Ramos (cell line): Measurements from ENCODE around the gene ZNF708.
"Not testable (repeated sequence)": the region's sequence is repeated elsewhere in the genome, so short reads cannot be mapped to it uniquely, and the experiment has no call there.

Experiments used
- in situ Hi-C: fragments of 300-500 bp; cut with MboI; formaldehyde crosslinking; loops from one replicate; pipeline ENCODE4 v1.14.3; 2022; ENCODE audit warnings: low sequenced_read_pairs; ENCODE audit not compliant: unreplicated experiment

ZNF708 gene

DNA sequence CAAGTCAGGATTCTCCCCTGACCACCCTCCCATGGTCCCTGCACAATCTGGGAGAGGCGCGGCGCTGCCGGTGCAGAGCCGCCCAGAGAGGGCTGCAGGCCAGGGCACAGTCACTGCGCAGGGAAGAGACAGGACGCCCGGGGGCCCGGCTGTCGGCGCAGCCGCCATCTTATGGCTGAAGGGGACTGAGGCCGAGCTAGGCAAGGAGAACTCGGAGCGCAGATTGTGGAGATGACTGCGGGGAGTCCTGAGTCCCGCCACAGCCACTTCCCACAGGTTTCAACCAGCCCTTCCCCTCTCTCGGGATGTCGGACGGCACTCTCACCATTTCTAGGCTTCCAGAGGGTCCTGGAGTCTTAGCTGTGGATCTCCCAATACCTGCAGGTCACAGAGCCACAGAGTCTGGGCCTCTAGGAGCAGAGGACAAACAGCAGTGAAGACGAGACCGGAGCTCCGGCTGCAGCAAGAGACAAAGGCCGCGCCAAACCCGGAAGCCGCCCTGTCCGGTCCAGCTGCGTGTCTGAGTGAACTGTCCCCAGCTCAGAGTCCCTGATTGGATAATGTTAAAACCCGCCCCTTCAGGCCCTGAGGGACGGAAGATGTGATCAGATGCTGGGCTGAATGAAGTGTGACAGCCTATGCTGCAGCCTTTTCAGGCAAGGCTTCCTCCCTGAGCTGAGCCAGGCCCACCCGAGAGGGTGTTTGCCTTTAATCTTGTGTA is at the start of gene ZNF708:
ZNF708 (minus strand) TSS at position 526 of the 721 bp plus-strand sequence; CDS start at position 328, 198 bp downstream.
- in situ Hi-C loops, result no loop called here

DNA sequence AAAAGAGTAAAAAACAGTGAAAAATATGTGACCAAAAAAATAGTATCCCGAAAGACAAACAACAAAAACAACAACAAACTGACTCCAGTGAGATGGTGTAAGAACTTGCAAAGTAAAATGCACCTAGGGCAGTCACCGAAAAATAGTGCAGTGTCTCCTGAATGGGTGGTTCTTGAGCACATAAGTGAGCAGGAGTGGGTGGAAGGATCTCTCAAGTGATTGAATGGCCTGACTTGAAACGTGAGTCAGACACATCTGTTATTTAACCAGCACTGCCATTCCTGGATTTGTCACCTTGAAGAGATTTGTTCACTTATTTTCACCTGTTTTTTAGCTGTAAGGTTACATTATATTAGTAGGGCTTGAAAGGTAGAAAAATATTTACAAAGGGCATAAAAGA is 33.1 kb upstream of the ZNF708 start:
- in situ Hi-C loops, result no loop called here

DNA sequence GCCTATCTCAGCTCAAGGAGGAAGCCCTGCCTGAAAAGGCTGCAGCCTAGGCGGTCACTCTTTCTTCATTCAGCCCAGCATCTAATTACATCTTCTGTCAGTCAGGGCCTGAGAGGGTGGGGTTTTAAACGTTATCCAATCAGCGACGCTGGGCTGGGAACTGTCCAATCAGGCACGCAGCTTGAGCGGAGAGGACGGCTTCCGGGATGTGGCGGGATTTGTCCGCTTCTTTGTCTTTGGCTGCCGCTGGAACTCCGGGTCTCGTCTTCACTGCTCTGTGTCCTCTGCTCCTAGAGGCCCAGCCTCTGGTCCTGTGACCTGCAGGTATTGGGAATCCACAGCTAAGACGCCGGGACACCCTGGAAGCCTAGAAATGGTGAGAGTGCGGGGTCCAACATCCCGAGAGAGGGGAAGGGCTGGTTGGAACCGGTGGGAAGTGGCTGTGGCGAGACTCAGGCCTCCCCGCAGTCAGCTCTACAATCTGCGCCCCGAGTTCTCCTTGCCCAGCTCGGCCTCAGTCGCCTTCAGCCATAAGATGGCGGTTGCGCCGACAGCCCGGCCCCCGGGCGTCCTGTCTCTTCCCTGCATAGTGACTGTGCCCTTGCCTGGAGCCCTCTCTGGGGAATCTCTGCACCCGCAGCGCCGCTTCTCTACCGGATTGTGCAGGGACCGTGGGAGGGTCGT is 29.7 kb upstream of the ZNF708 start, which contains the start of gene ZNF738:
ZNF738 (plus strand) TSS at position 233 of the 684 bp plus-strand sequence; CDS start at position 374, 141 bp downstream.
- in situ Hi-C loops, result no loop called here

DNA sequence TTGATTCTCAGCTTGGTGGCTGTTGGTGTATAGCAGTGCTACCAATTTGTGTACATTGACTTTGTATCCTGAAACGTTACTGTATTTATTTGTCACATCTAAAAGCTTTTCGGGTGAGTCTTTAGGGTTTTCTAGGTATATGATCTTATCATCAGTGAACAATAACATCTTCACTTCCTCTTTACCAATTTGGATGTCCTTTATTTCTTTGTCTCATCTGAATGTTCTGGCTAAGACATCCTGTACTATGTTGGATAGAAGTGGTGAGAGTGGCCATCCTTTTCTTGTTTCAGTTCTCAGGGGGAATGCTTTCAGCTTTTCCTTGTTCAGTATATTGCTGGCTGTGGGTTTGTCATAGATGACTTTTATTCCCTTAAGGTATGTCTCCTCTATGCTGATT is 23.6 kb upstream of the ZNF708 start:
- in situ Hi-C loops, result no loop called here

DNA sequence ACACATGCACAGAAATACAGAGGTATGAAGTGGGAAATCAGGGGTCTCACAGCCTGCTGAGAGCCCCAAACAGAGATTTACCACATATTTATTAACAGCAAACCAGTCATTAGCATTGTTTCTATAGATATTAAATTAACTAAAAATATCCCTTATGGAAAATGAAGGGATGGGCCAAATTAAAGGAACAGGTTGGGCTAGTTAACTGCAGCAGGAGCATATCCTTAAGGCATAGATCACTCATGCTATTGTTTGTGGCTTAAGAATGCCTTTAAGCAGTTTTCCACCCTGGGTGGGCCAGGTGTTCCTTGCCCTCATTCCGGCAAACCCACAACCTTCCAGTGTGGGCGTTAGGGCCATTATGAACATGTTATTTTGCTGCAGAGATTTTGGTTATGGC is 15.6 kb upstream of the ZNF708 start:
- in situ Hi-C loops, result not testable (repeated sequence)

DNA sequence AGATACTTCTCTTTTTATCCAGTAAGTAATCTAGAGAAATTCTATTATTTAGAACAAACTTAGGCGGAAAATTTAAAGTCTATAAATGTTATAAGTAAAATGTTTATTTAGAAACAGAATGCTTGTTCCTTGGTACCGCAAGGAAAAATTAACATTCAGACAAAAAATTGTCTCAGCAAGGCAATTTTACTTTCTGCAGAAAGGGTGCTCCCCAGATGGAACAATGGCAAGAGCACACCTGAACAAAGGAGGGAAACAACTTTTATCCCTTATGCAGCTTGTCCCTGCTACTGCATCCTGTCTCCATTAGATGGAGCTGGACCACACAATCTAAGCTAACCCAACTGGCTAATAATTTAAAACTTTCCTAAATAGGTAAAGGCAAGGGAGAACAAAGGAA is 6.5 kb upstream of the ZNF708 start:
- in situ Hi-C loops, result no loop called here

DNA sequence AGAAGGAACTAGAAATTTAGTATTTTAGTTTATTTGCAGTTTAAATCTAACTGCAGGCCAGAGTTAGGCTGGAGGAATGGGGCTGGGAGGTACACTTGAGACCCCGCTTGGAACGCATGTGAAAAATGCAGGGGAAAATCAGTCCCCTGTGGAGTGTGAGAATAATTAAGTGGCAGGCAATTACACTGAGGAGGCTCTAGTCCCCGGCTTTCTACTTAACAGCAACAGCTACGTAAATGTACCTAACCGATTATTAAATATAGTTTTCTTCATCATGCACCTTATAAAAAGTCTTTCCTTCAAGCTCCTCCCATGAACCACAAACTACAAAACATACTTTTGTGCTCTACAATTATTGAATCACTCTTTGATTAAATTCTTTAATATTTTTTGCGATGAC is 804 bp downstream of the ZNF708 start:
- in situ Hi-C loops, result no loop called here

DNA sequence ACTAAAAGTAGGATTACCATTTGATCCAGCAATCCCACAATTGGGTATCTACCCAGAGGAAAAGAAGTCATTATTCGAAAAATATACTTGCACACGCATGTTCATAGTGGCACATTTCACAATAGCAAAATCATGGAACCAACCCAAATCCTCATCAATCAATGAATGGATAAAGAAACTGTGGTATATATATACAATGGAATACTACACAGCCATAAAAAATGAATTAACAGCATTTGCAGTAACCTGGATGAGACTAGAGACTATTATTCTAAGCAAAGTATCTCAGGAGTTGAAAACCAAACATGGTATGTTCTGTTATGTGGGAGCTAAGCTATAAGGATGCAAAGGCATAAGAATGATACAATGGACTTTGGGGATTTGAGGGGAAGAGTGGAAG is 3.0 kb downstream of the ZNF708 start:
- in situ Hi-C loops, result no loop called here

DNA sequence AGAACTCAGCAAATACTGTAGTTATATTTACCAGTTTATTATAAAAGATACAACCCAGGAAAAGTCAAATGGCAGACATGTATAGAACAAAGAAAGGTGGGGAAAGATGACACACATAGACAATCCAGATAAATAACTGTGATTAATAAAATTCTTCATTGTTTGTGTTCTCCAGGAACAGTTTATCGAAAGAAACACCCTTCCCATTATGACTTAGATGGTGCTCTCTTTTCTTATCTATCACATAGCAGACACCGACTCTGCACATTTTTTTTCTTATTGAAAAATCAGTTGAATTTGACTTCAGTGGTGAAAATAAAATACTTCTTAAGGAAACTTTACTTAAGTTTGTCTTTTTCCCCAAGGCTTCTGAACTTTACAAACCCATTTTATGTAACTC is 6.2 kb downstream of the ZNF708 start:
- in situ Hi-C loops, result no loop called here

DNA sequence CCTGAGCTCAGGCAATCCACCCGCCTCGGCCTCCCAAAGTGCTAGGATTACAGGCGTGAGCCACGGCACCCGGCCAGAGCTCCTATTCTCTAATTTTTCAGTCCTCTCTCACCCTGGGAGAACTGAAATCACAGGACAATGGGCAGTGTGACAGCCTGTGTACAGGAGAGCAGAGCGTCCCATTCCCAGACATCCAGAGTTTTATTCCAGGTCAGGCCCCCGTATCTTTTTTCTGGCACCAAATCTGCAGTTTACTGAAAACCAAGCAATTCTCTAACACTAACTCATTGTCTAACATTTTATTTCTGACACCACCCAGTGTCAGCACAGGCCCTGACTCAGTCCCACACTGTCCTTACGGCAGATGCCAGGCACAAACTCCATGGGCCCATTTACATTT is 6.7 kb downstream of the ZNF708 start:
- in situ Hi-C loops, result no loop called here

DNA sequence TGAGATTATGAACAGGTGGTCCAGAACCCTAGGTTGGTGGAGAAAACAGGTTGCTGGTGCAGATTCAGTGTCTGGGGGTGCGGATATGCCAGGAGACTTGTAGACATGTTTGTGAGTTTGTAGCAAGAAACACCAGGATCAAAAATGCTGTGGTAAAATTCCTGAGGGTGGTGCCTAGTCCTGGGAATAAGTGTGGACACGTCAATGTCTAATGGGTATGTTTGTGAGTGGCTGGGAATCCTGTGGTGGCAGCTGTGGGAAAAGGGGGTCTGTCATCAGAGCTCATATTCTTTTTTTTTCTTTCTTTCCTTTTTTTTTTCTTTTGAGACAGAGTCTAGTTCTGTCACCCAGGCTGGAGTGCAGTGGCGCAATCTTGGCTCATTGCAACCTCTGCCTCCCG is 7.2 kb downstream of the ZNF708 start:
- in situ Hi-C loops, result no loop called here

DNA sequence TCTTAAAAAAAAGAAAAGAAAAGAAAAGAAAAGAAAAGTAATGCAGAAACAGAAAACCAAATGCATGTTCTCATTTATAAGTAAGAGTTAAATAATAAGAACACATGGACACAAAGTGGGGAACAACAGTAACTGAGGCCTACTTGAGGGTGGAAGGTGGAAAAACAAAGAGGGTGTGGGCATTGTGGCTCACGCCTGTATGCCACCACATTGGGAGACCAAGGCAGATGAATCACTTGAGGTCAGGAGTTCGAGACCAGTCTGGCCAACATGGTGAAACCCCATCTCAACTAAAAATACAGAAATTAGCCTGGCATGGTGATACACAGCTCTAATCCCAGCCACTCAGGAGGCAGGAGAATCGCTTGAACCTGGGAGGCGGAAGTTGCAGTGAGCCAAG is 8.1 kb downstream of the ZNF708 start:
- in situ Hi-C loops, result no loop called here

DNA sequence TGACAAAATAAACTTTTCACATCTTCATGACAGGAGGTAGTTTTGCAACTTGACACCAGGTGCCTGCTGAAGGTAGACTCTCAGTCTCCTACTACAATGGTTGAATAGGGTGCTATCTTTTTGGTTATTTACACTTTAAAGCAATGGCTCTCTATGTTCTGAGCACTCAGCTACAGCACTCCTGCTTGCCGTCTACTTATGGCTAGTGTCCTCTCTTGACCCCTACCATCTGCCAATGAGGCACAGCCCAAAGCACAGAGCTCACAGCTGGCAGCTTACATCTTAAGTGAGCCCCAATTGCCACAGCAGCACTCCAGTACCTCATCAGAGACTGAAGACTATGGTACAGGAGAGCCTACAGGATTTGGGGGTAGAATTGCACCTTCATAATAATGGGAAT is 11.4 kb downstream of the ZNF708 start:
- in situ Hi-C loops, result no loop called here

DNA sequence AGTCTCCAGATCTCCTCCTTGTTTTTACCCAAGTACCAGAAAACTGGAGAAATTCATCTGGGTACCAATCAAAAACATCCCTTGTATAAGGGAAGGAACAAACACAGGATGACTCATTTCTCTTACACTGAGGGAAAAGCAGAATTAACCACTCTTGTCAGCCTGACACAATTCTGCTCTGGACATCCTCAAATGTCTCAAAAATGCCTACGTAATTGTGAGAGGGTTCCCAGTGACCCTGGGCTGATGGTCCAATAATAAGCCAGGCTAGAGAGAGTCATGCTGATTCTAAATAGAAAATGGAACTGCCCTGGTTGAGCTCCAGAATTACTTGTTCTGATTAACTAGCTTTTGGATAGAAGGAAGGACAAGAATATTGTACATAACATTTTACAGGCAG is 14.5 kb downstream of the ZNF708 start:
- in situ Hi-C loops, result no loop called here

DNA sequence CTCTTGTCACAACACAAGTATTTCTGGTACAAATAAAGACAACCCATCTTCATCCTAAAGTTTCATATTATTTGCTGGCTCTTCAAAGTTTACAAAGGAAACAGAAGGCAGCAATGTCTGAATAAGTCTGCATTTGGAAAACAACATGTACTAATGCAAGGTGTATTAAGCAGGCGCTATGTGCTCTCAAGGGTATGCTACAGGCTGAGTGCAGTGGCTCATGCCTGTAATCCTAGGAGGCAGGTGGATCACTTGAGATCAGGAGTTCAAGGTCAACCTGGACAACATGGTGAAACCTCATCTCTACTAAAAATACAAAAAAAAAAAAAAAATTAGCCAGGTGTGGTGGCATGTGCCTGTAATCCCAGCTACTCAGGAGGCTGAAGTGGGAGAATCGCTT is 16.4 kb downstream of the ZNF708 start:
- in situ Hi-C loops, result not testable (repeated sequence)

DNA sequence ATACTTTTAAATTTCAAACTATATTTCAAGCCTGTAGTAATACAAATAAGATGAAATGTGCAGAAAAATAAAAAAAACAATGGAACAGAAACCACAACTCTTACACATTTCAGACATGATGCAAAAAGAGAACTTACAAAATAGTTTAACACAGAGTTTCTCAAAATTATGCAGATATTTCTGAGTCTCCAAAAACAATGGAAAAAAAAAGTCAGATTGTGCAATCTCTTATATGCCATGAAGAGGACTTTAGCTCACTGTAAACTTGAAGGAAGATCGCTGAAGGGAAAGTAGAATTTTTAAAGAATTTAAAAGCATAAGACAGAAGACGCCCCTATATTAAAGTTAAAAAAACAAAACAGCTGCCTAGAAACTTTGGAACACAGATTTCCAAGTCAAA is 20.4 kb downstream of the ZNF708 start:
- in situ Hi-C loops, result no loop called here

DNA sequence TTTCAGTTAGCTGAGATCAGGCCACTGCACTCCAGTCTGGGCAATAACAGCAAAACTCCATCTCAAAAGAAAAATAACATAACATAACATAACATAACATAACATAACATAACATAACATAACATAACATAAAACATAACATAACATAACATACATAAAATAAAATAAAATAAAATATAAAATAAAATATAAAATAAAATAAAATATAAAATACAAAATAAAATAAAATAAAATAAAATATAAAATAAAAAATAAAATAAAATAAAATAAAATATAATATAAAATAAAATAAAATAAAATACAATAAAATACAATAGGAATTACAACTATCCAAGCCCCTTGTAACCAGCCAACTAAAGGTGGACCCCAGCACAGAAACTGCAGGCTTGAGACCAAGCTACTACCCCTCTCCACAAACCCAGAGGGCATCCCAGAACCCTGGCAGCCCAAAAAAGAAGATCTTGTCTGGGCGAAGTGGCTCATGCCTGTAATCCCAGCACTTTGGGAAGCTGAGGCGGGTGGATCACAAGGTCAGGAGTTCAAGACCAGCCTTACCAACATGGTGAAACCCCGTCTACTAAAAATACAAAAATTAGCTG is 22.2 kb downstream of the ZNF708 start:
- in situ Hi-C loops, result not testable (repeated sequence)

DNA sequence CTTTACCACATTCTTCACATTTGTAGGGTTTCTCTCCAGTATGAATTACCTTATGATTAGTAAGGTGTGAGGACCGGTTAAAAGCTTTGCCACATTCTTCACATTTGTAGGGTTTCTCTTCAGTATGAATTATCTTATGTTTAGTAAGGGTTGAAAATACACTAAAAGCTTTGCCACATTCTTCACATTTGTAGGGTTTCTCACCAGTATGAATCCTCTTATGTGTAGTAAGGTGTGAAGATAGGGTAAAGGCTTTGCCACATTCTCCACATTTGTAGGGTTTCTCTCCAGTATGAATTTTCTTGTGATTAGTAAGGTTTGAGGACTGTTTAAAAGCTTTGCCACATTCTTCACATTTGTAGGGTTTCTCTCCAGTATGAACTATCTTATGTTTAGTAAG is 35.4 kb downstream of the ZNF708 start:
- in situ Hi-C loops, result not testable (repeated sequence)

DNA sequence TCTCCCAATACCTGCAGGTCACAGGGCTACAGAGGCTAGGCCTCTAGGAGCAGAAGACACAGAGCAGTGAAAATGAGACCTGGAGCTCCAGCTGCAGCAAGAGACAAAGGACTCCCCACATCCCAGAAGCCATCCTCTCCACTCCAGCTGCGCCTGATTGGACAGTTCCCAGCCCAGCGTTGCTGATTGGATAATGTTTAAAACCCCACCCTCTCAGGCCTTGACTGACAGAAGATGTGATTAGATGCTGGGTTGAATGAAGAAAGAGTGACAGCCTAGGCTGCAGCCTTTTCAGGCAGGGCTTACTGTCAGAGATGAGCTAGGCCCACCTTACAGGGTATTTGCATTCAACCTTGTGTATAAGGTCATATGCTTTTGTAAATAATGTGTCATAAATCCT is 59.4 kb downstream of the ZNF708 start:
- in situ Hi-C loops, result no loop called here

DNA sequence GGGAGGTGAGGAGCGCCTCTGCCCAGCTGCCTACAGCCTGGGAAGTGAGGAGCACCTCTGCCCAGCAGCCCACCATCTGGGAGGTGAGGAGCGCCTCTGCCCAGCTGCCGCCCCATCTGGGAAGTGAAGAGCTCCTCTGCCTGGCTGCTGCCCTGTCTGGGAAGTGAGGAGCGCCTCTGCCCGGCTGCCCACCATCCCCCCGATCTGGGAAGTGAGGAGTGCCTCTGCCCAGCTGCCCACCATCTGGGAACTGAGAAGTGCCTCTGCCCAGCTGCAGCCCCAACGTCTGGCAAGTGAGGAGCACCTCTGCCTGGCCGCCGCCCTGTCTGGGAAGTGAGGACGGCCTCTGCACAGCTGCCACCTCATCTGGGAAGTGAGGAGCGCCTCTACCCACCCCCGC is 64.3 kb downstream of the ZNF708 start:
- in situ Hi-C loops, result no loop called here

DNA sequence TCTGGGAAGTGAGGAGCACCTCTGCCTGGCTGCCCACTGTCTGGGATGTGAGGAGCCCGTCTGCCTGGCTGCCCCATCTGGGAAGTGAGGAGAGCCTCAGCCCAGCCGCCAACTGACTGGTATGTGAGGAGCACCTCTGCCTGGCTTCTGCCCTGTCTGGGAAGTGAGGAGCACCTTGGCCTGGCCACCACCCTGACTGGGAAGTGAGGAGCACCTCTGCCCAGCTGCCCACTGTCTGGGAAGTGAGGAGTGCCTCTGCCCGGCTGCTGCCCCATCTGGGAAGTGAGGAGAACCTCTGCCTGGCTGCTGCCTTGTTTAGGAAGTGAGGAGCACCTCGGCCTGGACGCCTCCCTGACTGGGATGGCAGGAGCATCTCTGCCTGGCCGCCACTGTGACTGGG is 64.8 kb downstream of the ZNF708 start:
- in situ Hi-C loops, result no loop called here
